H1 (cell line): ENCODE data around the gene PLXDC2. TPM values are rescaled to one million over a fixed set of nuclear protein-coding genes. Genes with fewer than 3 reads are reported as not detected.

Experiments used
- CBX5 ChIP-seq: fragments of 300-800, 300-1000 bp; sonication (generic); IDR thresholded peaks from 2 replicates; pipeline ENCODE4 v1.7.1; 2016; ENCODE audit warnings: antibody characterized with exemption, low read length, low read depth
- CTCF ChIP-seq, 3 experiments: IDR thresholded peaks; 1 replicate in 2 of 3; 2 replicates in 1 of 3; pipeline versions ENCODE4 v1.5.1 to v1.6.1; 2011; ENCODE audit warnings: low read length in 3 of 3, mild to moderate bottlenecking in 3 of 3, inconsistent platforms in 2 of 3, low read depth in 1 of 3, moderate library complexity in 1 of 3; ENCODE audit not compliant: insufficient read depth in 1 of 3; ENCODE audit errors: control extremely low read depth in 1 of 3
- SRF ChIP-seq: IDR thresholded peaks from 2 replicates; pipeline ENCODE4 v1.6.1; 2011; ENCODE audit warnings: mild to moderate bottlenecking, low read depth, low read length, moderate library complexity
- polyA plus RNA-seq, 7 experiments: library from polyadenylated mRNA; depleted of rRNA in 3 of 7; stranded (reverse) in 5 of 7; unstranded in 2 of 7; fragments of >200 nt in 5 of 7; fragments of 200-250 nt in 2 of 7; gene quantifications; 1 replicate in 5 of 7; 2 replicates in 1 of 7; 4 replicates in 1 of 7; pipeline versions ENCODE4 v1.2.1 to v1.2.3, GENCODE V29; 2011 to 2013; ENCODE audit warnings: missing spikeins in 2 of 7, mixed read lengths in 2 of 7
- total RNA-seq: library from RNA; stranded (reverse); fragmentation: NEBNext Ultra II Directional; extraction: Animal tissue kit (Norgen Biotek cat#: 25700); gene quantifications from 2 replicates; pipeline ENCODE4 v1.2.1, GENCODE V29; 2021
- TF ChIP-seq, protein P1 (sequence below): fragments of 300-600 bp; sonication (generic); IDR thresholded peaks from 2 replicates; pipeline ENCODE4 v1.7.1; 2012; ENCODE audit warnings: low read length, moderate library complexity, mild to moderate bottlenecking, inconsistent platforms; ENCODE audit not compliant: insufficient replicate concordance

PLXDC2 gene
- total and polyA plus RNA-seq, 2 of the 8 experiments (the other 6 are each of a cell fraction or from before 2014, with no cell fraction given), result 23.0 to 40.5 TPM

DNA sequence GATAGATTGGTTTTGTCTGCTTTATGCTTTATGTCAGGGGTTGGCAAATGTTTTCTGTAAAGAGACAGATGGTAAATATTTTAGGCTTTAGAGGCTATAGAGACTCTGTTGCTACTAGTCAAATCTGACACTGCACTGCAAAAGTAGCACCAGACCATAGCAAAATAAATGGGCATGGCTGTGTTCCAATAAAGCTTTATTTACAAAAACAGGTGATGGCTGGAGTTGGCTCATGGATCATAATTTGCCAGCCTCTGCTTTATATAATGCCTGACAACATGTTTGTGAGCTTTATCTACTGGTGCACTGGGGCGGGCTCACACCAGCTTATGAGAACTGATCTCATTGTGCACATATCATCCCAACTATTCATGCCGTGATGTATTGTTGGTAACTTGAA lies 120.1 kb downstream of the PLXDC2 start (continued):
- TF ChIP-seq, protein P1, sequence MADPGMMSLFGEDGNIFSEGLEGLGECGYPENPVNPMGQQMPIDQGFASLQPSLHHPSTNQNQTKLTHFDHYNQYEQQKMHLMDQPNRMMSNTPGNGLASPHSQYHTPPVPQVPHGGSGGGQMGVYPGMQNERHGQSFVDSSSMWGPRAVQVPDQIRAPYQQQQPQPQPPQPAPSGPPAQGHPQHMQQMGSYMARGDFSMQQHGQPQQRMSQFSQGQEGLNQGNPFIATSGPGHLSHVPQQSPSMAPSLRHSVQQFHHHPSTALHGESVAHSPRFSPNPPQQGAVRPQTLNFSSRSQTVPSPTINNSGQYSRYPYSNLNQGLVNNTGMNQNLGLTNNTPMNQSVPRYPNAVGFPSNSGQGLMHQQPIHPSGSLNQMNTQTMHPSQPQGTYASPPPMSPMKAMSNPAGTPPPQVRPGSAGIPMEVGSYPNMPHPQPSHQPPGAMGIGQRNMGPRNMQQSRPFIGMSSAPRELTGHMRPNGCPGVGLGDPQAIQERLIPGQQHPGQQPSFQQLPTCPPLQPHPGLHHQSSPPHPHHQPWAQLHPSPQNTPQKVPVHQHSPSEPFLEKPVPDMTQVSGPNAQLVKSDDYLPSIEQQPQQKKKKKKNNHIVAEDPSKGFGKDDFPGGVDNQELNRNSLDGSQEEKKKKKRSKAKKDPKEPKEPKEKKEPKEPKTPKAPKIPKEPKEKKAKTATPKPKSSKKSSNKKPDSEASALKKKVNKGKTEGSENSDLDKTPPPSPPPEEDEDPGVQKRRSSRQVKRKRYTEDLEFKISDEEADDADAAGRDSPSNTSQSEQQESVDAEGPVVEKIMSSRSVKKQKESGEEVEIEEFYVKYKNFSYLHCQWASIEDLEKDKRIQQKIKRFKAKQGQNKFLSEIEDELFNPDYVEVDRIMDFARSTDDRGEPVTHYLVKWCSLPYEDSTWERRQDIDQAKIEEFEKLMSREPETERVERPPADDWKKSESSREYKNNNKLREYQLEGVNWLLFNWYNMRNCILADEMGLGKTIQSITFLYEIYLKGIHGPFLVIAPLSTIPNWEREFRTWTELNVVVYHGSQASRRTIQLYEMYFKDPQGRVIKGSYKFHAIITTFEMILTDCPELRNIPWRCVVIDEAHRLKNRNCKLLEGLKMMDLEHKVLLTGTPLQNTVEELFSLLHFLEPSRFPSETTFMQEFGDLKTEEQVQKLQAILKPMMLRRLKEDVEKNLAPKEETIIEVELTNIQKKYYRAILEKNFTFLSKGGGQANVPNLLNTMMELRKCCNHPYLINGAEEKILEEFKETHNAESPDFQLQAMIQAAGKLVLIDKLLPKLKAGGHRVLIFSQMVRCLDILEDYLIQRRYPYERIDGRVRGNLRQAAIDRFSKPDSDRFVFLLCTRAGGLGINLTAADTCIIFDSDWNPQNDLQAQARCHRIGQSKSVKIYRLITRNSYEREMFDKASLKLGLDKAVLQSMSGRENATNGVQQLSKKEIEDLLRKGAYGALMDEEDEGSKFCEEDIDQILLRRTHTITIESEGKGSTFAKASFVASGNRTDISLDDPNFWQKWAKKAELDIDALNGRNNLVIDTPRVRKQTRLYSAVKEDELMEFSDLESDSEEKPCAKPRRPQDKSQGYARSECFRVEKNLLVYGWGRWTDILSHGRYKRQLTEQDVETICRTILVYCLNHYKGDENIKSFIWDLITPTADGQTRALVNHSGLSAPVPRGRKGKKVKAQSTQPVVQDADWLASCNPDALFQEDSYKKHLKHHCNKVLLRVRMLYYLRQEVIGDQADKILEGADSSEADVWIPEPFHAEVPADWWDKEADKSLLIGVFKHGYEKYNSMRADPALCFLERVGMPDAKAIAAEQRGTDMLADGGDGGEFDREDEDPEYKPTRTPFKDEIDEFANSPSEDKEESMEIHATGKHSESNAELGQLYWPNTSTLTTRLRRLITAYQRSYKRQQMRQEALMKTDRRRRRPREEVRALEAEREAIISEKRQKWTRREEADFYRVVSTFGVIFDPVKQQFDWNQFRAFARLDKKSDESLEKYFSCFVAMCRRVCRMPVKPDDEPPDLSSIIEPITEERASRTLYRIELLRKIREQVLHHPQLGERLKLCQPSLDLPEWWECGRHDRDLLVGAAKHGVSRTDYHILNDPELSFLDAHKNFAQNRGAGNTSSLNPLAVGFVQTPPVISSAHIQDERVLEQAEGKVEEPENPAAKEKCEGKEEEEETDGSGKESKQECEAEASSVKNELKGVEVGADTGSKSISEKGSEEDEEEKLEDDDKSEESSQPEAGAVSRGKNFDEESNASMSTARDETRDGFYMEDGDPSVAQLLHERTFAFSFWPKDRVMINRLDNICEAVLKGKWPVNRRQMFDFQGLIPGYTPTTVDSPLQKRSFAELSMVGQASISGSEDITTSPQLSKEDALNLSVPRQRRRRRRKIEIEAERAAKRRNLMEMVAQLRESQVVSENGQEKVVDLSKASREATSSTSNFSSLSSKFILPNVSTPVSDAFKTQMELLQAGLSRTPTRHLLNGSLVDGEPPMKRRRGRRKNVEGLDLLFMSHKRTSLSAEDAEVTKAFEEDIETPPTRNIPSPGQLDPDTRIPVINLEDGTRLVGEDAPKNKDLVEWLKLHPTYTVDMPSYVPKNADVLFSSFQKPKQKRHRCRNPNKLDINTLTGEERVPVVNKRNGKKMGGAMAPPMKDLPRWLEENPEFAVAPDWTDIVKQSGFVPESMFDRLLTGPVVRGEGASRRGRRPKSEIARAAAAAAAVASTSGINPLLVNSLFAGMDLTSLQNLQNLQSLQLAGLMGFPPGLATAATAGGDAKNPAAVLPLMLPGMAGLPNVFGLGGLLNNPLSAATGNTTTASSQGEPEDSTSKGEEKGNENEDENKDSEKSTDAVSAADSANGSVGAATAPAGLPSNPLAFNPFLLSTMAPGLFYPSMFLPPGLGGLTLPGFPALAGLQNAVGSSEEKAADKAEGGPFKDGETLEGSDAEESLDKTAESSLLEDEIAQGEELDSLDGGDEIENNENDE, result no peak
- no peak for TF ChIP-seq SRF
- TF ChIP-seq CBX5, result no peak
- TF ChIP-seq CTCF (IDR thresholded peaks at IDR 0.05; ENCODE audit: control extremely low read depth in 1 of 3, insufficient read depth in 1 of 3, low read depth in 1 of 3, low read length in 3 of 3), result no peak
